Measurements from ENCODE around the gene RGS12.

Gene RGS12

DNA sequence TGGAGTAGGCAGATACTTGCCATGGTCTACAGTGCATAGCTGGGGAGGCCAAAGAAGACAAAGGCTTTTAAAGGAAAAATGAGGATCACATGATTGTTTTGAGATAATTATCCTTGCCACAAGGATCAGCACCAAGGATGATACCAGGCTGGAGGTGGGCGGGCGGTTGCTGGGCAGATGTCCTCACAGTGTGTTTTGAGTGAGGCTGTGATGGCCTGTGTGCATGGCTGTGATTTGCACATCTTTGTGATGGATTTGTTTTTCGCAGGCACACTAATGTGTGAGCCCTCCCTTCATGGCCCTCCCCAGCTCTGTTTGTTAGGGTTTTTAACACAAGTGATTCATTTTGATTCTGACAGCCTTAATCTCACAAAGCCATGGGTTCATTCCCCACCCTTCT, 46.8 kb downstream of the RGS12 start:
- H3K4me3 ChIP-seq (ENCODE audit: low read depth, low read length) = no peak overlapping the region
- peaks cover 3 to 11% of the 10 kb centered on the region in 2 experiments for H3K36me3 ChIP-seq (ENCODE audit: control insufficient read depth in 1 of 2, insufficient read depth in 2 of 2, low read length in 2 of 2)
- H3K9ac ChIP-seq (ENCODE audit: low read length) = no peak overlapping the region
- H2BK120ac ChIP-seq (ENCODE audit: insufficient read depth, low read length, poor library complexity) = no peak overlapping the region
- no peaks in the 10 kb centered on the region for H3K4me1 ChIP-seq (ENCODE audit: control insufficient read depth in 1 of 2, insufficient read depth in 2 of 2, low read length in 2 of 2)
- no peaks in the 10 kb centered on the region for H3K79me2 ChIP-seq (ENCODE audit: control insufficient read depth, insufficient read depth, low read length, poor library complexity)
- H4K12ac ChIP-seq (ENCODE audit: low read depth, low read length) = no peak overlapping the region
- no peak overlapping the region for H3K4ac ChIP-seq (ENCODE audit: low read depth, low read length)
- no CpG with 5 or more reads among the region's 3 CpGs for WGBS (ENCODE audit: extremely low coverage, insufficient coverage, insufficient read length)
- H4K8ac ChIP-seq (ENCODE audit: low read depth, low read length) = no peak overlapping the region
- H3K4me2 ChIP-seq (ENCODE audit: low read length) = no peak overlapping the region
- no peak overlapping the region for H3K14ac ChIP-seq (ENCODE audit: low read length)
- H3K79me1 ChIP-seq (ENCODE audit: low read length) = no peaks in the 10 kb centered on the region
- H2BK5ac ChIP-seq (ENCODE audit: low read depth, low read length, poor library complexity) = no peak overlapping the region
- no peak overlapping the region for H2AK5ac ChIP-seq (ENCODE audit: low read length)
- H3K27me3 ChIP-seq (ENCODE audit: insufficient read depth, low read length) = no peaks in the 10 kb centered on the region
- no peak for DNase-seq
- H4K91ac ChIP-seq (ENCODE audit: low read depth, low read length) = no peak overlapping the region
- no peak overlapping the region for H2BK12ac ChIP-seq (ENCODE audit: low read length)
- no peaks in the 10 kb centered on the region for H3K9me3 ChIP-seq (ENCODE audit: insufficient read depth, low read depth, low read length)
- no peak overlapping the region for H2AFZ ChIP-seq (ENCODE audit: insufficient read depth, low read length, poor library complexity)
- no peak overlapping the region for H3K18ac ChIP-seq (ENCODE audit: low read length)
- no peak overlapping the region for H3K23ac ChIP-seq (ENCODE audit: low read length)
- H3K27ac ChIP-seq (ENCODE audit: low read depth, low read length) = no peak overlapping the region

DNA sequence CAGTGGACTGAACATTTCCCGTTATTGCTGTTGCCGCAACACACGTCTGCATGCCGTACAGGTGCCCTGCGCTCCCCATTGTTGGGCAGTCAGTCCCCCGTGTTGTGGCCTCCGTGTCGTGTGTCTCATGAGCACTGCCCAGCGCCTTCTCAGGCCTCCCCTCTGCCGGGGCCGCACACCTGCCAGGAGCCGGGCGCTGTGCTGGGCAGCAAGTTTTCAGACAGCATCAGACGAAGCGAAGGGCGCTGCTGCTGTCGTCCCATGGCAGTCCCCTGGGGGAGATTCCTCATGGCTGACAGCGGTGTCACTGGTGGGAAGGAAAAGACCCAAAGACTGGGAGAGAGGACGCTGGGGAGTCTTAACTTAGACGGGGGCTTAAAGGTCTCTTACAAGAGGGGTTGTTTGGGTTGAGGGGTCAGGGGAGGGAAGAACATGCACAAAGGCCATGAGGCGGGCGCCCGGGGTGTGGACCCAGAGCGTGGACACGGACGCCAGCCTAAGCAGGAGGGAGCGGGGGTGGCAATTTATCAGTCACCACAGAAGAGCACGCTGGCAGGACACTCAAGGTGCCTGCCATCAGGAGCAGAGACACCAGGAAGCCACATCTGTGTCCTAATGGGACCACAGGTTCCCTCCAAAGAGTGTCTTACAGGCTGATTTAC, 47.3 kb downstream of the RGS12 start:
- Histone ChIP-seq H2AFZ (ENCODE audit: insufficient read depth, low read length, poor library complexity) (no peak overlapping the region), H2BK5ac (ENCODE audit: low read depth, low read length, poor library complexity) (no peak overlapping the region)

DNA sequence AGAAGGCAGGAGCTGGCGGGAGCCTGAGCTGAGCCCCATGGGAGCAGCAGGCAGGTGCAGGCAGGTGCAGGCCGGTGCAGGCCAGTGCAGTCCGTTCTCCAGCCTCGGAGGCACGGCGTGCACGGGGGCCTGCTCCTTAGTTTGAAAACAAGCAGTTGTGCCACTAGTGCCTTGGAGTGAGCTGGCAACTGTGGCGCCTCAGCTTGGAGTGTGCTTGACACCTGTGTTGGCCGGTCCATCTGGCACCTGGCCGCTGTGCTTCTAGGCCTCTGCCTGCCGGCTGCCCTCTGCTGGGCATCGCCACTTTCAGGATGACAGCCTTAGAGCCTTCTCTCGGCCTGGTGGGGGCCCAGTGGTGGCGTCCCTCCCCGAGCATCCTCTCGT, 47.9 kb downstream of the RGS12 start:
- Histone ChIP-seq H2AFZ (ENCODE audit: insufficient read depth, low read length, poor library complexity) (no peak overlapping the region), H3K27me3 (ENCODE audit: insufficient read depth, low read length) (no peaks in the 10 kb centered on the region), H3K79me1 (ENCODE audit: low read length) (no peaks in the 10 kb centered on the region), H4K8ac (ENCODE audit: low read depth, low read length) (no peak overlapping the region), H3K79me2 (ENCODE audit: control insufficient read depth, insufficient read depth, low read length, poor library complexity) (no peaks in the 10 kb centered on the region), H3K4me3 (ENCODE audit: low read depth, low read length) (no peak overlapping the region), H3K4me1 (ENCODE audit: control insufficient read depth in 1 of 2, insufficient read depth in 2 of 2, low read length in 2 of 2) (no peaks in the 10 kb centered on the region), H3K23ac (ENCODE audit: low read length) (no peak overlapping the region), H3K9ac (ENCODE audit: low read length) (no peak overlapping the region), H3K36me3 (ENCODE audit: control insufficient read depth in 1 of 2, insufficient read depth in 2 of 2, low read length in 2 of 2) (peaks cover 3 to 11% of the 10 kb centered on the region in 2 experiments), H2BK5ac (ENCODE audit: low read depth, low read length, poor library complexity) (no peak overlapping the region), H3K4me2 (ENCODE audit: low read length) (no peak overlapping the region), H3K9me3 (ENCODE audit: insufficient read depth, low read depth, low read length) (no peaks in the 10 kb centered on the region), H3K18ac (ENCODE audit: low read length) (no peak overlapping the region), H3K4ac (ENCODE audit: low read depth, low read length) (no peak overlapping the region), H2BK12ac (ENCODE audit: low read length) (no peak overlapping the region), H2AK5ac (ENCODE audit: low read length) (no peak overlapping the region), H3K14ac (ENCODE audit: low read length) (no peak overlapping the region), H3K27ac (ENCODE audit: low read depth, low read length) (no peak overlapping the region), H2BK120ac (ENCODE audit: insufficient read depth, low read length, poor library complexity) (no peak overlapping the region), H4K91ac (ENCODE audit: low read depth, low read length) (no peak overlapping the region), H4K12ac (ENCODE audit: low read depth, low read length) (no peak overlapping the region)
- WGBS (ENCODE audit: extremely low coverage, insufficient coverage, insufficient read length) = no CpG with 5 or more reads among the region's 16 CpGs
- no peak for DNase-seq

More for the DNA sequence above, 47.3 kb downstream of the RGS12 start:
- Histone ChIP-seq H3K36me3 (ENCODE audit: control insufficient read depth in 1 of 2, insufficient read depth in 2 of 2, low read length in 2 of 2) (peaks cover 3 to 11% of the 10 kb centered on the region in 2 experiments), H3K27me3 (ENCODE audit: insufficient read depth, low read length) (no peaks in the 10 kb centered on the region), H3K18ac (ENCODE audit: low read length) (no peak overlapping the region), H3K79me2 (ENCODE audit: control insufficient read depth, insufficient read depth, low read length, poor library complexity) (no peaks in the 10 kb centered on the region), H4K12ac (ENCODE audit: low read depth, low read length) (no peak overlapping the region), H2AK5ac (ENCODE audit: low read length) (no peak overlapping the region), H2BK12ac (ENCODE audit: low read length) (no peak overlapping the region), H3K9ac (ENCODE audit: low read length) (no peak overlapping the region), H3K4ac (ENCODE audit: low read depth, low read length) (no peak overlapping the region), H3K4me1 (ENCODE audit: control insufficient read depth in 1 of 2, insufficient read depth in 2 of 2, low read length in 2 of 2) (no peaks in the 10 kb centered on the region), H4K8ac (ENCODE audit: low read depth, low read length) (no peak overlapping the region), H3K27ac (ENCODE audit: low read depth, low read length) (no peak overlapping the region), H3K4me3 (ENCODE audit: low read depth, low read length) (no peak overlapping the region), H3K23ac (ENCODE audit: low read length) (no peak overlapping the region), H3K14ac (ENCODE audit: low read length) (no peak overlapping the region), H3K9me3 (ENCODE audit: insufficient read depth, low read depth, low read length) (no peaks in the 10 kb centered on the region), H3K79me1 (ENCODE audit: low read length) (no peaks in the 10 kb centered on the region), H4K91ac (ENCODE audit: low read depth, low read length) (no peak overlapping the region), H2BK120ac (ENCODE audit: insufficient read depth, low read length, poor library complexity) (no peak overlapping the region), H3K4me2 (ENCODE audit: low read length) (no peak overlapping the region)
- DNase-seq = no peak
- no CpG with 5 or more reads among the region's 28 CpGs for WGBS (ENCODE audit: extremely low coverage, insufficient coverage, insufficient read length)

DNA sequence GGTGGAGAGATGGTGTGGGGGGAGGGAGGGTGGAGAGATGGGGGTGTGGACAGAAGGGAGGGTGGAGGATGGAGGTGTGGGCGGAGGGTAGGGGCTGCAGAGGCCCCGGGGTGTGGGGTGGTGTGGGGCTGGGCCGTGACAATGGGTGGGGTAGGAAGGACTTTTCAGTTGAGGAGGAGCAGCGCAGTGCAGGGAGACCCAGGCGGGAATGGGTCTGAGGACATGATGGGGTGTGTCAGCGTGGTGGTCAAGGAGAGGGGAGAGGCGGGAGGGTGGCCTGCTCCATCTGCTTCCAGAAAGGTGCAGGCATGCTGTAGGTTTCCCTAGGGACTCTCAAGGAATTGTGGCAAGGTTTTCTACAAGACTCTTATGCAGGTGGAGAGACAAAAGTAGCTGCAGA, 48.9 kb downstream of the RGS12 start:
- Histone ChIP-seq H3K27ac (ENCODE audit: low read depth, low read length) (no peak overlapping the region), H2AFZ (ENCODE audit: insufficient read depth, low read length, poor library complexity) (no peak overlapping the region), H3K27me3 (ENCODE audit: insufficient read depth, low read length) (no peaks in the 10 kb centered on the region), H3K23ac (ENCODE audit: low read length) (no peak overlapping the region), H4K91ac (ENCODE audit: low read depth, low read length) (no peak overlapping the region), H3K79me2 (ENCODE audit: control insufficient read depth, insufficient read depth, low read length, poor library complexity) (no peaks in the 10 kb centered on the region), H3K4me1 (ENCODE audit: control insufficient read depth in 1 of 2, insufficient read depth in 2 of 2, low read length in 2 of 2) (no peaks in the 10 kb centered on the region), H3K9me3 (ENCODE audit: insufficient read depth, low read depth, low read length) (no peaks in the 10 kb centered on the region), H3K4me3 (ENCODE audit: low read depth, low read length) (no peak overlapping the region), H3K36me3 (ENCODE audit: control insufficient read depth in 1 of 2, insufficient read depth in 2 of 2, low read length in 2 of 2) (peaks cover 3 to 11% of the 10 kb centered on the region in 2 experiments), H3K79me1 (ENCODE audit: low read length) (no peaks in the 10 kb centered on the region), H3K9ac (ENCODE audit: low read length) (no peak overlapping the region), H2BK5ac (ENCODE audit: low read depth, low read length, poor library complexity) (no peak overlapping the region), H2BK120ac (ENCODE audit: insufficient read depth, low read length, poor library complexity) (no peak overlapping the region), H2BK12ac (ENCODE audit: low read length) (no peak overlapping the region), H3K18ac (ENCODE audit: low read length) (no peak overlapping the region), H2AK5ac (ENCODE audit: low read length) (no peak overlapping the region), H3K4ac (ENCODE audit: low read depth, low read length) (no peak overlapping the region), H4K12ac (ENCODE audit: low read depth, low read length) (no peak overlapping the region), H3K4me2 (ENCODE audit: low read length) (no peak overlapping the region), H4K8ac (ENCODE audit: low read depth, low read length) (no peak overlapping the region), H3K14ac (ENCODE audit: low read length) (no peak overlapping the region)
- DNase-seq = no peak
- WGBS (ENCODE audit: extremely low coverage, insufficient coverage, insufficient read length) = no CpG with 5 or more reads among the region's 7 CpGs

Measured in trophoblast cell (in vitro differentiated cells and primary cell).